UCSD-AML1 (cell line): Measurements from ENCODE around the gene TRIOBP.

Experiments
- DNase-seq: peaks from one replicate; lab custom pipeline; 2025; ENCODE audit not compliant: unreplicated experiment; lab: John Stamatoyannopoulos, UW

TRIOBP gene

DNA sequence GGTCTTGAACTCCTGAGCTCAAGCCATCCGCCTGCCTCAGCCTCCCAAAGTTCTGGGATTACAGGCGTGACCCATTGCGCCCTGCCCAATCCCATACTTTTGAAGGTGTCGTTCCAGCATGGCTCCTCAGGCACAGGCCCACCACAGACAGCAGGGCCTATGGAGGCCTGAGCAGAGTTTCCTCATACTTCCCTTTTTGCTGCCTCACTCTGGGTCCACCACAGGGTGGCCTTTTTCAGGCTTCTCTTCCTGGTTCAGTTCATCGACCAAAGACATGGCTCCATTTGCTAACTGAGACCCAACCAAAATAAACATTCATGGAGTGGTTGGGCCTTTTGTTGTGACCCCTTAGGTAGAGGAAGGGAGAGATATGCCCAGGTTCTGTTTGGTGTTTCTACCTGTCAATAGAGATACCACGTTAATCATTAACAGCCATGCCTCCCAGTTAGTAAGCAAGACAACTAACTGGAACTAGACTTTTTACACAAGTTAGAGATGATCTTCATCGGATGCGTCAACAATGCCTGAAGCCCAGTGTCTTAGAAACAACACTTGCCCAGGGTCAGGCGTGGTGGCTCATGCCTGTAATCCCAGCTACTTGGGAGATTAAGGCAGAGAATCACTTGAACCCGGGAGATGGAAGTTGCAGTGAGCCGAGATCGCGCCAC, 35.1 kb downstream of the TRIOBP start:
- DNase-seq, result peak; percentile 42

DNA sequence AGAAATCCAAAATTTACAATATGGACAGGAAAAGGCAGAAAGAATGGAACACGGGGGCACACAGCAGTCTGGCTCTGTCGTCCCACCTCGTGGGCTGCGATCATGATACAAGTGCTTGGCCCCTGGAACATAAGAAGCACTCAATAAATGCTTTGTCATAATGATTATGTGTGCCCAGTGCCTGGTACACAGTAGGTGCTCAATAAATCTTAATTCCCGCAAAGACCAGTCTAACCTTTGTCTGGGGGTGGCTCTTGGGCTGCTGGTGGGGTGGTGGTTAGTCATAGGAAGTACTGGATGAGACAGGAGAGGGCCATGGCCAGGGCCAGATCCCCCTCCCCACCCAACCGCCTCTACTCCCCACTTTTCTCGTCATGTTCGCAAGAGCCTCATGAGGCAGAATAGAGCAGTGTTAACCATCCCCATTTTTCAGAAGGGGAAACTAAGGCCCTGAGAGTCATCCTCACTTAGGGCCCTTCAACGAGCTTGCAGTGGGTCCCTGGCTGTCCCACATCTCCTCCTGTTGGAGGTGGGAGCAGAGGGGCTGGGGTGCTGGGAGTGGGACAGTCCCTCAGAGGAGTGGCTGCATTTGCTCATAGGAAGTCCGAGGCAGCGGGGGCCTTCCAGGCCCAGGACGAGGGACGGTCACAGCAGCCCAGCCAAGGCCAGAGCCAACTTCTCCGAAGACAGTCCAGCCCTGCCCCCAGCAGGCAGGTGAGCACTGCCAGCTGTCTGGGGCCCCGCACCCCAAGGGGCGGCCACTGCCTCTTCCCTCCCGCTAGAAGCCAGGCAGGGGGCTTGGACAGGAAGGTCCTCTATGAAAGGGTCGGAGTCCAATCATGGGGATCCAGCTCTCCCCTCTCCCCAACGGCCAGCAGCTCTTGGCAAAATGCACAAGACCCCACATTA, 36.1 kb downstream of the TRIOBP start:
- no peak for DNase-seq

DNA sequence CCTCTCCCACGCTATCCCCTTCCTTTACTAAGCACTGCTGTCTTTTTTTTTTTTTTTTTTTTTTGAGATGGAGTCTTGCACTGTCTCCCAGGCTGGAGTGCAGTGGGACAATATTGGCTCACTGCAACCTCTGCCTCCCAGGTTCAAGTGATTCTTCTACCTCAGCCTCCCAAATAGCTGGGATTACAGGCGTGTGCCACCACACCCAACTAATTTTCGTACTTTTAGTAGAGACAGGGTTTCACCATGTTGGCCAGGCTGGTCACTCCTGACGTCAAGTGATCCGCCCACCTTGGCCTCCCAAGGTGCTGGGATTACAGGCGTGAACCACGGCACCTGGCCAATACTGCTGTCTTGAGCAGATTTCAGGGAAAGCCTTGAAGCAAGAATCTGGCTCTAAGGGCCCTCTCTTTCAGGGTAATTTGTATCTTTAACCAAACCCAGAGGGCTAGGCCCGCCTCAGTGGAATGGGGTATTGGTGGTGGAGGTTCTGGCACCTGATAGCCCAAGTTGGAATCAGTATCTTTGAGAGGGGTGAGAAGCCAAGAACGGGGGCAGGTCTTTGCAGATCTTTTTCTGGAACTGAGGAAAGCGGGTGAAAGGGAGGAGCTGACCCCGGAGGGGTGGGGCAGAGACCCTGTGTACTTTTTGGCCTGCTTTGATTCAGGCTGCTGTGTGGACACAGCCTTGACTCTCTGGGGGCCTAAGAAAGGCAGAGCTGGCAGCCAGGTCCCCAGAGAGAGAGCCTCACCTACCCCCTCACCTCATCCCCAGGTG, 37.0 kb downstream of the TRIOBP start:
- no peak for DNase-seq

DNA sequence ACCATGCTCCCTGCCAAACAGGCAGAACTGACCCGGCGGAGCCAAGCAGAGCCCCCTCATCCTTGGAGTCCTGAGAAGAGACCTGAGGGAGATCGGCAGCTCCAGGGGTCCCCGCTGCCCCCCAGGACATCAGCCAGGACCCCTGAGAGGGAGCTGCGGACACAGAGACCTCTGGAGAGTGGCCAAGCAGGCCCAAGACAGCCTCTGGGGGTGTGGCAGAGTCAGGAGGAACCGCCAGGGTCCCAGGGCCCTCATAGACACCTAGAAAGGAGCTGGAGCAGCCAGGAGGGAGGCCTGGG, 37.5 kb downstream of the TRIOBP start:
- no peak for DNase-seq

DNA sequence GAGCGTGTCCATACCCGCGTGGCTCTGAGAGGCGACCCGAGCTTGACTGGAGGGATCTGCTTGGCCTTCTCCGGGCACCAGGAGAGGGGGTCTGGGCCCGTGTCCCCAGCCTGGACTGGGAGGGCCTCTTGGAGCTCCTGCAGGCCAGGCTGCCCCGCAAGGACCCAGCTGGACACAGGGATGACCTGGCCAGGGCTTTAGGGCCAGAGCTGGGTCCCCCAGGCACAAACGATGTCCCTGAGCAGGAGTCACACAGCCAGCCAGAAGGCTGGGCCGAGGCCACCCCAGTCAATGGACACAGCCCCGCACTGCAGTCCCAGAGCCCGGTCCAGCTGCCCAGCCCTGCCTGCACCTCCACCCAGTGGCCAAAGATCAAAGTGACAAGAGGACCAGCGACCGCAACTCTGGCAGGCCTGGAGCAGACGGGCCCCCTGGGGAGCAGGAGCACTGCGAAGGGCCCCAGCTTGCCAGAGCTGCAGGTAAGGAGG, 38.2 kb downstream of the TRIOBP start:
- no peak for DNase-seq

DNA sequence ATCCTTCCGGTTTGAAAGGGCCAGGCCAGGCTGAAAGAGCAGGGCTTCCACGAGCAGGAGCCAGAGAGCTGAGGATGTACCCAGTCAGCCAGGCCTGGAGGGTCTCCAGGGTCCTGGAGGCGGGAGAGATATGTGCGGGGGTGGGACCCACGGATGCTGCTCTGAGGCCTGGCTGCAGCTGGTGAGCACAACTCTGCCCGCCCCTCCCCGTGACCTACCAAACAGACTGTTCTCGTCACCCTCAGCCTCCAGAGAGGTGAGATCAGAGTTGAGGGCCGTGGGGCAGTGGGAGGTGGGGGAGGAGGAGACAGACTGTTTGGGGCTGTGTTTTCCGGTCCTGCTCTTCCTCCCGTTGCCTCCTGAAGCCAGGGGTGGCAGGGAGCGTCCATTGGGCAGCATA, 42.2 kb downstream of the TRIOBP start:
- no peak for DNase-seq

GRCh38 chr22:37739611-37740049, 42.8 kb downstream of the TRIOBP start:
- DNase-seq, result peak; percentile 67

GRCh38 chr22:37740455-37741311, 43.8 kb downstream of the TRIOBP start:
- DNase-seq, result no peak

- no peak for DNase-seq
Observed at GRCh38 chr22:37741312-37741795, 44.5 kb downstream of the TRIOBP start.

- peak; percentile 42 for DNase-seq
Observed at GRCh38 chr22:37742376-37743171, 45.7 kb downstream of the TRIOBP start.

GRCh38 chr22:37744589-37744988, 47.7 kb downstream of the TRIOBP start:
- no peak for DNase-seq

DNA sequence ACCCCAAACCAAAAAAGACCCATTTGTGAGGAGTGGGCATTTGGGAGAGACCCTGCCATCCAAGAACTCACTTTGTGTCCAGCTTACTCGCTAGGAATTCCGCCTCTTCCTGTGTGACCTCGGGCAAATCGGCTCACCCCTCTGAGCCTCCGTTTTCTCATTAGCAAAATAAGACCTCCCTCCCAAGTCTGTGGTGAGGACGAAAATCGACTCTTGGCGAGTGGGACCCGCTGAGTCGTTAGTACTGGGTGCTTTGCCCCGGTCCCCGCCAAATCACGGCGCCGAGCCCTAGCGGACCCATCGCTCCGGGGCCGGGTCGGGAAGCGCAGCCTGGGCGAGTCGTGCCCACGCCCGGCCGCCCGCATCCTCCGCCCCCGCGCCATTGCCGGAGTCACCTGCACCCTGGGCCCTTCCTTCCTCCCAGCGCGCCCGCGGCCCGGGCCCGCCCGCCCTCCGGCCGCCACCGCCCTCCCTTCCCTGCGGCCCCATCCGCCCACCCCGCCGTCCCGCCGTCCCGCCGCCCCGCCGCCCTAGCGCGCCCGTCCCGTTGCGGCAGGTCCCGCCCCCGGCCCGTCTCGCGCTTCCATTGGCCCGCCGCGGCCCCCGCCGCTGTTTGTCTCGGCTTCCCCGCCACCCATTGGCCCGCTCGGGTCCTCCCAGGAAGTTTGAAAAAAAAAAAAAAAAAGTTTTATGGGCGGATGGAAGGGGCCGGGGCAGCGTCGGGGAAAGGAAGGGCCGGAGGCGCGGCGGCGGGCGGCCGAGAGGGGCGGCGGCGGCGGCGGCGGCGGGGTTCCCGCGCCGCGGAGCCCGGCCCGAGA, 48.9 kb downstream of the TRIOBP start:
- DNase-seq, result peak; percentile 91

DNA sequence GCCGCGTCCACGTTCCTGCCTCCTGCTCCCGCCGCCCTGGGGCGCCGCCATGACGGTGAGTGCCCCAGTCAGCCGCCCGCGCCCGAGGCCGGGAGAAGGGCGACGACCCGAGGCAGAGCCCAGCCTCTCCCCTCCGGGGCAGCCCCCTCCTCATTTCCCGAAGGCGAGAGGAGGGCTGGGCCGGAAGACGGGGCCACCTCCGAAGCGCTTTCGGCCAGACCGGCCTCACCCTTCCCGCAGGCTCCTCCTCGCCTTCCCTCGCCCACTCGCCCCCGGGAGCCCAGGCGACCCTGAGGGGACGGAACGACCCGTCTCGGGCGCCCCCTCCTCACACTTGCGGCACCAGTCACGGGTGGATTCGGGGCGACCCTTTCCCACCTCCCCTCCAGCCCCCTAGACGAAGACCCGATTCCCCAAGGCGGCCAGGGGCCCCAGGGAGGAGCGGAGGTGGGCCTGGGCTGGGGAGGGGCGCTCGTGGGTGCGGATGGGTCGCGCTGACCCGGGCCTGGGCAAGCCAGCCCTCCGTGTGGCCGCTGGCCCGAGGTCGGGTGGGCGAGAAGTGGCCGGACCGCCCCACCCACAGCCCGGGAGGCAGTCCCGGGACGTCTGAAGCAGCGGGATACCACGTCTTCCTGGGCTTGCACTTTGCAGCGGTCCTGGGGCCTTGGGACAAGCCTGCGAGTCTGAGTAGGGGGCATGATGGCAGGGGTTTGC, 49.7 kb downstream of the TRIOBP start:
- DNase-seq, result no peak

GRCh38 chr22:37747080-37747714, 50.3 kb downstream of the TRIOBP start:
- DNase-seq, result no peak

- DNase-seq, result no peak
Observed at GRCh38 chr22:37747715-37748100, 50.9 kb downstream of the TRIOBP start.

GRCh38 chr22:37748659-37749058, 51.8 kb downstream of the TRIOBP start:
- no peak for DNase-seq

DNA sequence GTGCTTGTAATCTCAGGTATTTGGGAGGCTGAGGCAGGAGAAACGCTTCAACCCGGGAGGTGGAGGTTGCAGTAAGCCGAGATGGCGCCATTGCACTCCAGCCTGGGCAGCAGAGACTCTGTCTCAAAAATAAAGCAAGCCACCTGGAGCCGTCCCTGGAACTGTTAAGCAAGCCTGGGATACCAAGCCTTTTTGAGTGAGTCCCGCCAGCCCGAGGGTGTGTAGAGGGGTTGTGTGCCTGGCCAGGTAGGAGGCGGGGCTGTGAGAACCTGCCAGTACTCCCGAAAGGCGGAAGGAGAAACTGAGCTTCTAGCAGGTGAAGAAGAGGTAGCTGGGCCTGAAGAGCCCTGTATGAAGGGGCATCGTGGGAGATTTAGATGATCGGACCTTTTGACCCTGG, 52.4 kb downstream of the TRIOBP start:
- no peak for DNase-seq
